Testis (tissue), 2 donors: Measurements from ENCODE around the gene SAMD4A.

Experiments
- CTCF ChIP-seq, 3 experiments: fragments of 450-650 bp in 2 of 3; fragments of 200-600 bp in 1 of 3; sonication (generic) in 1 of 3; IDR thresholded peaks; one replicate each; pipeline ENCODE4 v1.5.1; 2016 to 2019; ENCODE audit warnings: antibody characterized with exemption in 3 of 3, mild to moderate bottlenecking in 2 of 3, moderate library complexity in 1 of 3
- POLR2A ChIP-seq: fragments of 450-650 bp; IDR thresholded peaks from one replicate; pipeline ENCODE4 v1.6.1; 2017; ENCODE audit warnings: antibody characterized with exemption, mild to moderate bottlenecking, moderate library complexity

GRCh38 chr14:54538055-54538454, 28.9 kb upstream of the SAMD4A start:
- TF ChIP-seq CTCF (IDR thresholded peaks at IDR 0.05) = no peak
- no peak for TF ChIP-seq POLR2A
